Left renal cortex interstitium (tissue), 4 donors: Measurements from ENCODE around the gene SPATA31C1. TPM values are rescaled to one million over a fixed set of nuclear protein-coding genes. Genes with fewer than 3 reads are reported as not detected.
"Not testable (repeated sequence)": the region's sequence is repeated elsewhere in the genome, so short reads cannot be mapped to it uniquely, and the experiment has no call there.

Experiments
- DNase-seq, 4 donors: peaks; one replicate each; pipeline ENCODE4 v3.0.0-alpha.2; 2013; ENCODE audit warnings: low read depth in 4 of 4, low spot score in 2 of 4, missing footprints in 1 of 4
- polyA plus RNA-seq, 4 donors: library from polyadenylated mRNA; unstranded; fragments of 120-200 nt; gene quantifications; one replicate each; pipeline ENCODE4 v1.2.1, GENCODE V29; 2013; ENCODE audit not compliant: insufficient read length in 4 of 4

The SPATA31C1 gene
- under 1 TPM; 0.47 to 0.74 (median 0.69) TPM for polyA plus RNA-seq

- not testable (repeated sequence) for DNase-seq
Measured at GRCh38 chr9:87917662-87918061, at the start of gene SPATA31C1. SPATA31C1 (plus strand) TSS chr9:87917962.

- no peak for DNase-seq
Measured at GRCh38 chr9:87868175-87868574, 49.6 kb upstream of the SPATA31C1 start.

GRCh38 chr9:87868635-87869034 lies 49.1 kb upstream of the SPATA31C1 start:
- no peak for DNase-seq

GRCh38 chr9:87869082-87869481 lies 48.7 kb upstream of the SPATA31C1 start:
- no peak for DNase-seq

- DNase-seq, result no peak
Measured at GRCh38 chr9:87871425-87872078, 46.2 kb upstream of the SPATA31C1 start.

GRCh38 chr9:87872079-87872624 lies 45.6 kb upstream of the SPATA31C1 start:
- no peak for DNase-seq

- no peak for DNase-seq
Measured at GRCh38 chr9:87873607-87874303, 44.0 kb upstream of the SPATA31C1 start.

- peak in 2 of 4 donors; percentile 34 to 44 for DNase-seq
Measured at GRCh38 chr9:87874304-87874623, 43.5 kb upstream of the SPATA31C1 start.

GRCh38 chr9:87875060-87875459 lies 42.7 kb upstream of the SPATA31C1 start:
- no peak for DNase-seq

- no peak for DNase-seq
Measured at GRCh38 chr9:87875831-87876545, 41.8 kb upstream of the SPATA31C1 start.

- no peak for DNase-seq
Measured at GRCh38 chr9:87876708-87877107, 41.1 kb upstream of the SPATA31C1 start.

- no peak for DNase-seq
Measured at GRCh38 chr9:87878989-87879511, 38.7 kb upstream of the SPATA31C1 start.

GRCh38 chr9:87880116-87880515 lies 37.6 kb upstream of the SPATA31C1 start:
- DNase-seq, result no peak

GRCh38 chr9:87880683-87881082 lies 37.1 kb upstream of the SPATA31C1 start:
- DNase-seq, result no peak

- no peak for DNase-seq
Measured at GRCh38 chr9:87882627-87883026, 35.1 kb upstream of the SPATA31C1 start, which contains the start of gene SPATA31E1. SPATA31E1 (plus strand) TSS chr9:87882877; CDS start chr9:87882892, 15 bp downstream.

- no peak for DNase-seq
Measured at GRCh38 chr9:87883274-87883673, 34.5 kb upstream of the SPATA31C1 start.

GRCh38 chr9:87883990-87884389 lies 33.8 kb upstream of the SPATA31C1 start:
- no peak for DNase-seq

- DNase-seq, result no peak
Measured at GRCh38 chr9:87884578-87885459, 32.9 kb upstream of the SPATA31C1 start.

- DNase-seq, result no peak
Measured at GRCh38 chr9:87885484-87886189, 32.1 kb upstream of the SPATA31C1 start.
